NCI-H128 (cell line): ENCODE data around the gene GAGE12F.
"Not testable (repeated sequence)": the region's sequence is repeated elsewhere in the genome, so short reads cannot be mapped to it uniquely, and the experiment has no call there.

Experiments
- DNase-seq: peaks from one replicate; lab custom pipeline; 2025; ENCODE audit not compliant: unreplicated experiment; lab: John Stamatoyannopoulos, UW

GAGE12F gene

GRCh38 chrX:49560542-49560941 lies at the start of gene GAGE12F:
Gene GAGE12F, plus strand, starts transcription at chrX:49560842. Its CDS starts 1,155 bp downstream, at chrX:49561997.
- DNase-seq: not testable (repeated sequence)

- DNase-seq: not testable (repeated sequence)
Measured at GRCh38 chrX:49531877-49532276, 28.8 kb upstream of the GAGE12F start, which contains the start of gene GAGE12C. Gene GAGE12C, plus strand, starts transcription at chrX:49532177. Its CDS starts 1,155 bp downstream, at chrX:49533332.

- not testable (repeated sequence) for DNase-seq
Measured at GRCh38 chrX:49541433-49541832, 19.2 kb upstream of the GAGE12F start, which contains the start of gene GAGE12D. Gene GAGE12D, plus strand, starts transcription at chrX:49541733. Its CDS starts 1,155 bp downstream, at chrX:49542888.

GRCh38 chrX:49550989-49551388 lies 9.7 kb upstream of the GAGE12F start, which contains the start of gene GAGE12E:
Gene GAGE12E, plus strand, starts transcription at chrX:49551289. Its CDS starts 1,155 bp downstream, at chrX:49552444.
- DNase-seq: not testable (repeated sequence)

GRCh38 chrX:49568728-49569127 lies 8.1 kb downstream of the GAGE12F start:
- not testable (repeated sequence) for DNase-seq

GRCh38 chrX:49569152-49569551 lies 8.5 kb downstream of the GAGE12F start:
- not testable (repeated sequence) for DNase-seq

- not testable (repeated sequence) for DNase-seq
Measured at GRCh38 chrX:49570100-49570499, 9.5 kb downstream of the GAGE12F start, which contains the start of gene GAGE12G. Gene GAGE12G, plus strand, starts transcription at chrX:49570400. Its CDS starts 1,155 bp downstream, at chrX:49571555.

GRCh38 chrX:49579649-49580048 lies 19.0 kb downstream of the GAGE12F start, which contains the start of gene GAGE12H:
Gene GAGE12H, plus strand, starts transcription at chrX:49579949. Its CDS starts 1,155 bp downstream, at chrX:49581104.
- DNase-seq: not testable (repeated sequence)

- not testable (repeated sequence) for DNase-seq
Measured at GRCh38 chrX:49589196-49589595, 28.6 kb downstream of the GAGE12F start, which contains the start of gene GAGE2A. Gene GAGE2A, plus strand, starts transcription at chrX:49589496. Its CDS starts 1,155 bp downstream, at chrX:49590651.

- not testable (repeated sequence) for DNase-seq
Measured at GRCh38 chrX:49589769-49590478, 29.3 kb downstream of the GAGE12F start.

- DNase-seq: not testable (repeated sequence)
Measured at GRCh38 chrX:49590488-49590887, 29.8 kb downstream of the GAGE12F start.

- DNase-seq: not testable (repeated sequence)
Measured at GRCh38 chrX:49598720-49599119, 38.1 kb downstream of the GAGE12F start, which contains the start of gene GAGE1. Gene GAGE1, plus strand, starts transcription at chrX:49599020. Its CDS starts 1,155 bp downstream, at chrX:49600175.

- DNase-seq: no peak
Measured at GRCh38 chrX:49610718-49611310, 50.2 kb downstream of the GAGE12F start.
